Mammary microvascular endothelial cell (primary cell): Measurements from ENCODE around the gene PSMG3. TPM values are rescaled to one million over a fixed set of nuclear protein-coding genes. Genes with fewer than 3 reads are reported as not detected.

Experiments
- total RNA-seq: library from RNA; depleted of rRNA; stranded (reverse); fragments of >200 nt; gene quantifications from 2 replicates; pipeline ENCODE4 v1.2.3, GENCODE V29; 2015

PSMG3 gene
- 38.4 and 40.7 TPM in 2 replicates for total RNA-seq

DNA sequence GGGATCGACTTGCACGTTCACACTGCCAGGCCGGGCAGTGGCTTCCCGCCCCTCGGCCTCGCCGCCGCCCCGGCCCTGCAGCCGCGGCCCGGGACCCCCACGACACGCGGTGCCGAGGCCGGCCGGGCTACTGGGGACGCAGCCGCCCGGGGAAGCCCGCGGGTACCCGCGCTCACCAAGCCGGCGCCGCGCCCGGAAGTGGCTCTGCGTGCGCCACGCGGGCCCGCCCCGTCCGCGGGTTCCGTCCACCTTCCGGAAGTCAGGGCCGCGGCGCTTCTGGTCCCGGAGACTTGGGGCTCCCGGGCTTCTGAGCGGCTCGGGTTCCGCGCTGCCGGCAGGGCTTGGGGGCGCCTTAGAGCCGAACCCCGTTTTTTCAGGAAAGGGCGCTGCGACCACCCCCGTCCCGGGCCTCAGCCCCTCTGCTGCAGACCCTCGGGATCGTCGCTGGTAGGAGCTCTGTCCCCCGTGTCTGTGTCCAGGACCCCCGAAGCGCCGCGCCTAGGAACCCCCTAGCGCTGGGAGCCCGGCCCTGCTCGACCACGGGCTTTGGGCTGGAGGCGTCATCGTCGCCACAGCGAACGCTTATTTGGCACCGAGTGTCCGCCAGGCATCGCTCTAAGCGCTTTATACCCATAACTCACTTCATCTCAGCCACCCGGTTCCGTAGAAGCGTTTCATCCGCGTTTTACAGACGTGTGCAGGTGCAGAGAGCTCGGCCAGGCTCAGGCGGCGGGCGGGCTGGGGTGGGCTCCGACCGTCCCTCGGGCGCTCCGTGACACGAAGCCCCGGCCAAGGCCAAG, at the start of gene PSMG3:
TSS of gene PSMG3 (minus strand) at position 200 of the 800 bp plus-strand sequence. CDS start 693 bp downstream, outside the sequence.

DNA sequence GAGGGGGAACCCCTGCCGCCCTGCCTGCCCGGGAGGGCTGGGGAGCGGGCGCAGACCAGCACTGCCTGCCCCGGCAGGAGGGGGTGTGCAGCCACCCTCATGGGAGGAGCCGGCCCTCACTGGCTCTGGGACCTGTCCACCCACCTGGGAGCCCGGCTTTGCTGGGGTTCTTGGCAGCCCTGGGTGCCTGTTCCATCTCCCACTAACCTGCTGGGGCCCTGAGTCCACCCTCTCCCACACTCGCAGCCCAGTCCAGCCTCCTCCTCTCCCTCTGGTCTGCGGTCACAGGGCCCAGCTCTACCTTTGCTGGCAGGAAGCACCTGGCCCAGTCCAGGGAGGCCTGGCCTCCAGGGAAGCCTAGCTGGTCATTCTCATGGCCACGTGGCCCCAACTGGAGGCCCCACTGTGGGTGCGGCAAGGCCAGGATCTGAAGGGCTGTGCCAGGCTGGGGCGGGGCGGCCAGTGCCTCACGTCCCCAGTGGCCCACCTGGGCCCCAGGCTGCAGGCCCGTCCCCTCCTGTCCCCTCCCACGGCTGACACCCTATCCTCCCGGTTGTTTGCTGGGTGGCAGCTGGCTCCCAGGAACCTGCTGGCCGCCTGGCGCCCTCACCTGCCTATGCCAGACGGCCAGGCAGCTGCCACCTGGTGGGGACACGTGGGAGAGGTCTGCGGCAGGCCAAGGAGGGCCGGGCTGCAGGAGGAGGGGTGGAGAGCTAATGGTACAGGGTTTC, 13.9 kb downstream of the PSMG3 start, which contains the start of gene TMEM184A:
TSS of gene TMEM184A (minus strand) at position 393 of the 731 bp plus-strand sequence. CDS start 721 bp downstream, outside the sequence.

Other genes with a start within 250 kb of the PSMG3 start
- gene MICALL2, start 110.6 kb downstream of the PSMG3 start, total RNA-seq, result 20.2 and 24.1 TPM in 2 replicates
- gene INTS1, start 65.6 kb downstream of the PSMG3 start, total RNA-seq, result 65.2 and 72.0 TPM in 2 replicates
- 29.1 and 30.0 TPM in 2 replicates for gene MAFK, start 39.3 kb downstream of the PSMG3 start, total RNA-seq
- gene TMEM184A, start 13.8 kb downstream of the PSMG3 start, total RNA-seq, result 0.07 and 0.25 TPM in 2 replicates
- 0.84 and 1.1 TPM in 2 replicates for gene ELFN1, start 100.2 kb upstream of the PSMG3 start, total RNA-seq